ENCODE results near the gene ALG9.

DNA sequence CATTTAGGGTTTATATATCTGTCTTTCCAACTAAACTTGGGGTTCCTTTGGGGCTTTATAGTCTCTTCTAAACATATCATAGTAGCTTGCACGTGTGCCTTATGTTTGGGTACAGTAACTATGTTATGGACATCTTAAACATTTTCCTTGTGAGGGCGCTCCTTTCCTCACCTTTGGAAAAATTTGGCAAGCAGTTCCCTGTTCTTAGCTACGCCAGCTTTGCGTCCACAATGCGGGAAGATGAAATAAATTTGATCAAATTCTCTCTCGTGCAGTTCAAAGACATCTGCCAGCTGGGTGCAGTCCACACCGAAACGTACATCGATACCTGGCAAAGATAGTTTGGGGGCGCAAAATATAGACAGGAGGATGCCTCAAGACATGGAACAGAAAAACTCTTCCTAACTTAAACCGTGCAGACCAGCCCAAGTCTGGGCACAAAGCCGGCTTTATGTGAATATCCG, 7.0 kb upstream of the ALG9 start:
- TF ChIP-seq, protein P1, sequence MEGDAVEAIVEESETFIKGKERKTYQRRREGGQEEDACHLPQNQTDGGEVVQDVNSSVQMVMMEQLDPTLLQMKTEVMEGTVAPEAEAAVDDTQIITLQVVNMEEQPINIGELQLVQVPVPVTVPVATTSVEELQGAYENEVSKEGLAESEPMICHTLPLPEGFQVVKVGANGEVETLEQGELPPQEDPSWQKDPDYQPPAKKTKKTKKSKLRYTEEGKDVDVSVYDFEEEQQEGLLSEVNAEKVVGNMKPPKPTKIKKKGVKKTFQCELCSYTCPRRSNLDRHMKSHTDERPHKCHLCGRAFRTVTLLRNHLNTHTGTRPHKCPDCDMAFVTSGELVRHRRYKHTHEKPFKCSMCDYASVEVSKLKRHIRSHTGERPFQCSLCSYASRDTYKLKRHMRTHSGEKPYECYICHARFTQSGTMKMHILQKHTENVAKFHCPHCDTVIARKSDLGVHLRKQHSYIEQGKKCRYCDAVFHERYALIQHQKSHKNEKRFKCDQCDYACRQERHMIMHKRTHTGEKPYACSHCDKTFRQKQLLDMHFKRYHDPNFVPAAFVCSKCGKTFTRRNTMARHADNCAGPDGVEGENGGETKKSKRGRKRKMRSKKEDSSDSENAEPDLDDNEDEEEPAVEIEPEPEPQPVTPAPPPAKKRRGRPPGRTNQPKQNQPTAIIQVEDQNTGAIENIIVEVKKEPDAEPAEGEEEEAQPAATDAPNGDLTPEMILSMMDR (IDR thresholded peaks at IDR 0.05): no peak
- no peak for TF ChIP-seq EP300 (IDR thresholded peaks at IDR 0.05)
- no peak for TF ChIP-seq POLR2A (IDR thresholded peaks at IDR 0.05)
- TF ChIP-seq POLR2AphosphoS5 (IDR thresholded peaks at IDR 0.05): no peak
